K562 (cell line): Measurements from ENCODE around the gene CUL5. TPM values are rescaled to one million over a fixed set of nuclear protein-coding genes. Genes with fewer than 3 reads are reported as not detected.

Experiments used
- ATAC-seq: fragments of 200-7000 bp; cut with Tn5 transposase; 3 replicates; pipeline ENCODE4 v1.9.1; 2020; ENCODE audit warnings: moderate library complexity
- BruUV-seq: library from RNA; stranded (reverse); fragments of 400-500 nt; replicated peaks from 2 replicates; lab custom pipeline; 2021; lab: Mats Ljungman, UMichigan
- CTCF ChIA-PET: fragments of 300-600 bp; formaldehyde crosslinking; extraction: SDS; loops from one replicate; lab custom pipeline; 2021; ENCODE audit warnings: low intra/inter-chr PET ratio; lab: Yijun Ruan, JAX
- POLR2A ChIA-PET: fragments of 300-600, 350-650 bp; sonication (Branson Sonifier 250); formaldehyde crosslinking; extraction: SDS; loops from one replicate; lab custom pipeline; 2021; ENCODE audit warnings: antibody characterized with exemption, inconsistent platforms; lab: Yijun Ruan, JAX
- DNase-seq, 4 experiments: peaks; one replicate each; pipeline versions ENCODE4 v3.0.0 to v3.0.0-alpha.2; 2011 to 2018; ENCODE audit warnings: low spot score in 3 of 4, mixed read lengths in 3 of 4; ENCODE audit errors: extremely low read depth in 1 of 4
- FAIRE-seq: peaks from 2 replicates; lab custom pipeline; 2011; peaks lifted over from hg19 to GRCh38; lab: Jason Lieb, UNC
- H2AFZ ChIP-seq: 2 replicates; pipeline ENCODE4 v1.6.0; 2011; ENCODE audit warnings: low read depth, low read length, control low read depth, inconsistent platforms
- H3K27ac ChIP-seq: fragments of 200-600 bp; 3 replicates; pipeline ENCODE4 v1.8.0; 2011; ENCODE audit warnings: low read depth, mild to moderate bottlenecking, control low read depth, inconsistent platforms, low read length, moderate library complexity, mixed read lengths; ENCODE audit errors: extremely low read depth
- H3K27me3 ChIP-seq, 2 experiments: fragments of 300-600 bp in 1 of 2; 2 replicates in 1 of 2; 3 replicates in 1 of 2; pipeline versions ENCODE4 v1.6.0 to v1.8.0; 2011; ENCODE audit warnings: inconsistent platforms in 2 of 2, low read length in 2 of 2, mild to moderate bottlenecking in 1 of 2, mixed read lengths in 1 of 2, moderate library complexity in 1 of 2; ENCODE audit not compliant: control insufficient read depth in 2 of 2, insufficient read depth in 2 of 2
- H3K36me3 ChIP-seq: fragments of 300-600 bp; 3 replicates; pipeline ENCODE4 v1.8.0; 2011; ENCODE audit warnings: mild to moderate bottlenecking, low read length, inconsistent platforms; ENCODE audit not compliant: control insufficient read depth, insufficient read depth
- H3K4me1 ChIP-seq, 2 experiments: fragments of 200-600 bp in 1 of 2; replicated peaks in 1 of 2; 2 replicates in 1 of 2; 3 replicates in 1 of 2; pipeline versions ENCODE4 v1.5.1 to v1.8.0; 2011; ENCODE audit warnings: inconsistent platforms in 2 of 2, low read length in 2 of 2, mild to moderate bottlenecking in 1 of 2, mixed read lengths in 1 of 2, moderate library complexity in 1 of 2; ENCODE audit not compliant: control insufficient read depth in 2 of 2, insufficient read depth in 2 of 2
- H3K4me2 ChIP-seq: 2 replicates; pipeline ENCODE4 v1.6.1; 2011; ENCODE audit warnings: low read length, control low read depth, inconsistent platforms, mixed read lengths; ENCODE audit not compliant: insufficient read depth
- H3K4me3 ChIP-seq: fragments of 200-600 bp; sonication (generic), shearing (Covaris generic); 2 replicates; pipeline ENCODE4 v1.5.1; 2016; ENCODE audit warnings: control low read depth, inconsistent platforms
- H3K79me2 ChIP-seq: fragments of 200-600 bp; 3 replicates; pipeline ENCODE4 v1.8.0; 2011; ENCODE audit warnings: low read length, inconsistent platforms; ENCODE audit not compliant: control insufficient read depth, insufficient read depth
- H3K9ac ChIP-seq, 2 experiments: 2 replicates each; pipeline versions ENCODE4 v1.6.0 to v1.6.1; 2011; ENCODE audit warnings: low read depth in 2 of 2, low read length in 2 of 2, control low read depth in 1 of 2, inconsistent platforms in 1 of 2, mild to moderate bottlenecking in 1 of 2, mixed read lengths in 1 of 2; ENCODE audit not compliant: insufficient read depth in 1 of 2
- H3K9me1 ChIP-seq: one replicate; pipeline ENCODE4 v1.6.0; 2011; ENCODE audit warnings: inconsistent platforms, mild to moderate bottlenecking, low read length, moderate library complexity; ENCODE audit not compliant: control insufficient read depth, insufficient read depth
- H3K9me3 ChIP-seq: replicated peaks from 2 replicates; pipeline ENCODE4 v1.5.1; 2011; ENCODE audit warnings: low read depth, low read length, inconsistent platforms; ENCODE audit not compliant: control insufficient read depth, insufficient read depth
- H4K20me1 ChIP-seq: replicated peaks from 2 replicates; pipeline ENCODE4 v1.6.1; 2011; ENCODE audit warnings: low read length, inconsistent platforms, mixed read lengths; ENCODE audit not compliant: control insufficient read depth, insufficient read depth
- ARID1B ChIP-seq: fragments of 450-650 bp; IDR thresholded peaks from 2 replicates; pipeline ENCODE4 v1.6.1; 2016; ENCODE audit warnings: antibody characterized with exemption, mild to moderate bottlenecking, inconsistent platforms
- BRCA1 ChIP-seq, 2 experiments: fragments of 450-650 bp in 1 of 2; sonication (generic) in 1 of 2; formaldehyde crosslinking in 1 of 2; IDR thresholded peaks; 2 replicates each; pipeline versions ENCODE4 v1.5.0 to v1.6.1; 2017 to 2020; ENCODE audit warnings: mild to moderate bottlenecking in 1 of 2, missing genetic modification reagents in 1 of 2
- BRF1 ChIP-seq: IDR thresholded peaks from 3 replicates; pipeline ENCODE4 v1.6.1; 2011; ENCODE audit warnings: borderline replicate concordance, mild to moderate bottlenecking; ENCODE audit not compliant: insufficient read length; ENCODE audit errors: extremely low read depth
- CBFA2T2 ChIP-seq: fragments of 450-650 bp; conservative IDR thresholded peaks from 2 replicates; pipeline ENCODE4 v1.6.1; 2017; ENCODE audit warnings: mild to moderate bottlenecking
- FOXK1 ChIP-seq: sonication (generic); formaldehyde crosslinking; IDR thresholded peaks from 2 replicates; pipeline ENCODE4 v1.8.0; 2022; ENCODE audit warnings: missing genetic modification reagents, mild to moderate bottlenecking, borderline replicate concordance
- NEUROD1 ChIP-seq: fragments of 150-350 bp; IDR thresholded peaks from 2 replicates; pipeline ENCODE4 v1.6.1; 2014; ENCODE audit warnings: borderline replicate concordance, low read length, low read depth; ENCODE audit not compliant: partially characterized antibody
- PHF8 ChIP-seq: fragments of 200-600 bp; sonication (generic); IDR thresholded peaks from 2 replicates; pipeline ENCODE4 v1.6.1; 2012; ENCODE audit warnings: mixed run types, mild to moderate bottlenecking, inconsistent platforms, low read length, moderate library complexity, borderline replicate concordance
- POLR2H ChIP-seq: IDR thresholded peaks from 2 replicates; pipeline ENCODE4 v1.6.1; 2016; ENCODE audit warnings: missing genetic modification characterization, low read depth, mild to moderate bottlenecking, control low read depth, missing compliant biosample characterization, moderate library complexity
- REST ChIP-seq, 2 experiments: fragments of 450-650 bp; formaldehyde crosslinking in 1 of 2; IDR thresholded peaks; 2 replicates each; pipeline versions ENCODE4 v1.4.0 to v1.6.1; 2014 to 2020; ENCODE audit warnings: mild to moderate bottlenecking in 2 of 2, borderline replicate concordance in 1 of 2, low read depth in 1 of 2
- RUNX1 ChIP-seq: sonication (generic); IDR thresholded peaks from 2 replicates; pipeline ENCODE4 v1.6.1; 2016; ENCODE audit warnings: antibody characterized with exemption, low read depth
- TAF9B ChIP-seq: fragments of 450-650 bp; IDR thresholded peaks from 2 replicates; pipeline ENCODE4 v1.6.1; 2018; ENCODE audit warnings: mild to moderate bottlenecking; ENCODE audit not compliant: partially characterized antibody
- TAL1 ChIP-seq: fragments of 450-650 bp; IDR thresholded peaks from 2 replicates; pipeline ENCODE4 v1.6.1; 2016; ENCODE audit warnings: mild to moderate bottlenecking
- TCF3 ChIP-seq: sonication (generic); formaldehyde crosslinking; IDR thresholded peaks from 2 replicates; pipeline ENCODE4 v1.4.0; 2020; ENCODE audit warnings: mild to moderate bottlenecking, missing genetic modification reagents
- ZBTB17 ChIP-seq: fragments of 450-650 bp; formaldehyde crosslinking; IDR thresholded peaks from 2 replicates; pipeline ENCODE4 v1.4.0; 2020; ENCODE audit warnings: mild to moderate bottlenecking
- ZNF140 ChIP-seq: fragments of 250-450 bp; sonication (Bioruptor Pico); IDR thresholded peaks from 2 replicates; pipeline ENCODE4 v1.8.0; 2021; ENCODE audit warnings: moderate library complexity, mild to moderate bottlenecking, inconsistent platforms
- ZNF316 ChIP-seq: fragments of 450-650 bp; IDR thresholded peaks from 2 replicates; pipeline ENCODE4 v1.6.1; 2016
- ZNF764 ChIP-seq: fragments of 250-450 bp; sonication (Bioruptor Pico); IDR thresholded peaks from 2 replicates; pipeline ENCODE4 v1.4.0; 2020; ENCODE audit warnings: low read depth, mild to moderate bottlenecking, moderate library complexity
- WGBS: fragments of 100-300 bp; shearing (Covaris generic); methylation state at CpG from one replicate; pipeline ENCODE4 v1.1.6; 2016; ENCODE audit warnings: low coverage, mixed read lengths; ENCODE audit not compliant: insufficient coverage; ENCODE audit errors: missing lambda C conversion rate; 5-methylcytosine and 5-hydroxymethylcytosine counted together
- in situ Hi-C: fragments of 300-500 bp; cut with MboI; formaldehyde crosslinking; loops from 4 replicates; pipeline ENCODE4 v1.15.0; 2018; ENCODE audit warnings: inconsistent platforms, mixed read lengths
- intact Hi-C: fragments of 100-400 bp; cut with micrococcal nuclease; formaldehyde crosslinking; loops from 2 replicates; pipeline ENCODE4 v1.14.2; 2022
- polyA plus RNA-seq, 8 experiments: library from polyadenylated mRNA; depleted of rRNA in 4 of 8; stranded (reverse) in 5 of 8; unstranded in 3 of 8; fragments of >200 nt; fragmentation: Nextera tagmentation in 2 of 8; fragmentation: Illumina TruSeq in 1 of 8; extraction: Ambion mirVana in 2 of 8; extraction: Trizol in 1 of 8; gene quantifications; 2 replicates each; pipeline versions ENCODE4 v1.2.1 to v1.2.3, GENCODE V29; 2011 to 2014; ENCODE audit warnings: inconsistent platforms in 1 of 8, missing spikeins in 1 of 8
- total RNA-seq, 7 experiments: library from RNA; depleted of rRNA in 6 of 7; stranded (reverse); fragments of >200 nt in 6 of 7; fragmentation: Illumina TruSeq in 2 of 7; extraction: Trizol in 2 of 7; gene quantifications; 2 replicates each; pipeline versions ENCODE4 v1.2.1 to v1.2.3, GENCODE V29; 2011 to 2021; ENCODE audit warnings: low replicate concordance in 1 of 7

Gene CUL5
- total and polyA plus RNA-seq, 9 of the 15 experiments (the other 6 are each of a cell fraction or from before 2014, with no cell fraction given): 14.3 to 45.9 (median 23.0) TPM

GRCh38 chr11:108154591-108154990, 145.9 kb downstream of the CUL5 start:
- H3K27me3 ChIP-seq: no peaks in the 10 kb centered on the region
- no peaks in the 10 kb centered on the region for H3K9me3 ChIP-seq
- H2AFZ ChIP-seq: no peak overlapping the region
- DNase-seq (no peak), FAIRE-seq (no peak), ATAC-seq (peak; percentile 48)
- in situ Hi-C loops (no loop called here), intact Hi-C loops (no loop called here)
- no peak overlapping the region for H3K4me2 ChIP-seq
- no peaks in the 10 kb centered on the region for H3K4me1 ChIP-seq
- H4K20me1 ChIP-seq: no peaks in the 10 kb centered on the region
- CTCF ChIA-PET: no interaction called here
- H3K4me3 ChIP-seq: no peak overlapping the region
- 15% methylated on average over 2 of the region's 2 CpGs for WGBS
- peaks cover 88% of the 10 kb centered on the region for H3K36me3 ChIP-seq
- H3K9me1 ChIP-seq: no peaks in the 10 kb centered on the region
- no TSS peak for BruUV-seq
- POLR2A ChIA-PET: interaction anchor here (1.0 to 1.1 kb wide), 2 partner anchors 17 to 135 kb away, joined by 3 to 4 read pairs; no protein-coding TSS in a partner anchor
- H3K9ac ChIP-seq: no peak overlapping the region
- H3K27ac ChIP-seq: no peak overlapping the region
- no peaks in the 10 kb centered on the region; the same call in 2 of the 3 replicates for H3K79me2 ChIP-seq
- TF ChIP-seq FOXK1 (no peak), ZNF316 (no peak), CBFA2T2 (peak; percentile 24; the same call in 1 of the 2 replicates), TCF3 (peak; percentile 40; the same call in 1 of the 2 replicates), RUNX1 (no peak), BRF1 (no peak), REST (IDR thresholded peaks at IDR 0.05; ENCODE audit: borderline replicate concordance) (no peak), REST (CRISPR knock-in tag; IDR thresholded peaks at IDR 0.05; ENCODE audit: low read depth) (no peak), PHF8 (no peak), POLR2H (tag) (no peak), TAF9B (no peak), NEUROD1 (no peak), ZBTB17 (no peak), ZNF764 (CRISPR knock-in tag) (no peak), ARID1B (peak; percentile 54; the same call in 1 of the 2 replicates), TAL1 (peak; percentile 62), BRCA1 (IDR thresholded peaks at IDR 0.05) (no peak), BRCA1 (CRISPR knock-in tag; IDR thresholded peaks at IDR 0.05) (no peak), ZNF140 (CRISPR knock-in tag) (no peak)
